HepG2 (cell line): ENCODE results near the gene FIBP. TPM values are rescaled to one million over a fixed set of nuclear protein-coding genes. Genes with fewer than 3 reads are reported as not detected.
A peak's percentile ranks its signal among the peaks of the same experiment; 100 is the strongest.

ENCODE experiments used
- ARID4A ChIP-seq: sonication (generic); formaldehyde crosslinking; IDR thresholded peaks from 2 replicates; pipeline ENCODE4 v1.5.0; 2020; ENCODE audit warnings: mild to moderate bottlenecking, missing genetic modification reagents, borderline replicate concordance
- DNMT1 ChIP-seq: sonication (generic); formaldehyde crosslinking; IDR thresholded peaks from 2 replicates; pipeline ENCODE4 v1.5.1; 2020; ENCODE audit warnings: mild to moderate bottlenecking, missing genetic modification reagents
- FOXC1 ChIP-seq: sonication (generic); formaldehyde crosslinking; IDR thresholded peaks from 2 replicates; pipeline ENCODE4 v1.8.0; 2022; ENCODE audit warnings: mild to moderate bottlenecking, missing genetic modification reagents, borderline replicate concordance
- GABPA ChIP-seq, 2 experiments: IDR thresholded peaks; 2 replicates each; pipeline ENCODE4 v1.6.1; 2011 to 2016; ENCODE audit warnings: low read depth in 2 of 2, low read length in 1 of 2, missing biosample characterization in 1 of 2, missing genetic modification characterization in 1 of 2
- HDAC1 ChIP-seq: sonication (generic); formaldehyde crosslinking; IDR thresholded peaks from 2 replicates; pipeline ENCODE4 v1.5.1; 2020; ENCODE audit warnings: mild to moderate bottlenecking, missing genetic modification reagents
- LCORL ChIP-seq, 2 experiments: fragments of 450-650 bp in 1 of 2; sonication (generic) in 1 of 2; formaldehyde crosslinking in 1 of 2; IDR thresholded peaks; 2 replicates each; pipeline versions ENCODE4 v1.5.0 to v1.6.1; 2017 to 2020; ENCODE audit warnings: antibody characterized with exemption in 1 of 2, missing genetic modification reagents in 1 of 2
- PHB2 ChIP-seq: fragments of 450-650 bp; IDR thresholded peaks from 2 replicates; pipeline ENCODE4 v1.6.1; 2018; ENCODE audit not compliant: partially characterized antibody
- RELA ChIP-seq: sonication (generic); formaldehyde crosslinking; IDR thresholded peaks from 2 replicates; pipeline ENCODE4 v1.4.0; 2020; ENCODE audit warnings: missing genetic modification reagents
- ZBTB14 ChIP-seq: sonication (generic); formaldehyde crosslinking; IDR thresholded peaks from 2 replicates; pipeline ENCODE4 v1.4.0; 2020; ENCODE audit warnings: missing genetic modification reagents
- ZFP41 ChIP-seq: sonication (generic); formaldehyde crosslinking; IDR thresholded peaks from 2 replicates; pipeline ENCODE4 v1.4.0; 2020; ENCODE audit warnings: mild to moderate bottlenecking, missing genetic modification reagents, borderline replicate concordance
- ZNF83 ChIP-seq: sonication (generic); formaldehyde crosslinking; IDR thresholded peaks from 2 replicates; pipeline ENCODE4 v1.4.0; 2020; ENCODE audit warnings: missing genetic modification reagents, mild to moderate bottlenecking, borderline replicate concordance
- polyA plus RNA-seq, 8 experiments: library from polyadenylated mRNA; depleted of rRNA in 3 of 8; stranded (reverse) in 7 of 8; unstranded in 1 of 8; fragments of >200 nt; fragmentation: Illumina TruSeq in 4 of 8; extraction: Trizol in 4 of 8; gene quantifications; 2 replicates each; pipeline versions ENCODE4 v1.2.1 to v1.2.3, GENCODE V29; 2011 to 2016; ENCODE audit warnings: low read depth in 4 of 8, missing spikeins in 1 of 8, mixed read lengths in 1 of 8; ENCODE audit not compliant: insufficient read depth in 1 of 8
- total RNA-seq, 5 experiments: library from RNA; depleted of rRNA; stranded (reverse); fragments of >200 nt; fragmentation: Illumina TruSeq; extraction: Trizol; gene quantifications; 2 replicates each; pipeline ENCODE4 v1.2.3, GENCODE V29; 2016; ENCODE audit warnings: low read depth in 1 of 5
- TF ChIP-seq, protein P1 (sequence below): sonication (generic); formaldehyde crosslinking; IDR thresholded peaks from 2 replicates; pipeline ENCODE4 v1.5.0; 2020; ENCODE audit warnings: mild to moderate bottlenecking, missing genetic modification reagents, borderline replicate concordance
- TF ChIP-seq, protein P2 (sequence below): IDR thresholded peaks from 2 replicates; pipeline ENCODE4 v1.4.0; 2020; ENCODE audit warnings: mild to moderate bottlenecking, missing genetic modification reagents

FIBP gene
- total and polyA plus RNA-seq, 2 of the 13 experiments (the other 11 are each of a cell fraction or from before 2014, with no cell fraction given), result 42.9 to 62.1 TPM

GRCh38 chr11:65890324-65891218, 2.3 kb upstream of the FIBP start, which contains the start of gene CCDC85B (continued):
- TF ChIP-seq RELA (CRISPR knock-in tag) (0 out of 2 replicates have a peak, but pooled peaks have one; percentile 52), HDAC1 (CRISPR knock-in tag) (peak; percentile 68; the same call in 1 of the 2 replicates), LCORL (IDR thresholded peaks at IDR 0.05) (no peak), LCORL (CRISPR knock-in tag; IDR thresholded peaks at IDR 0.05) (no peak), FOXC1 (CRISPR knock-in tag) (peak; percentile 75; the same call in 1 of the 2 replicates), ARID4A (CRISPR knock-in tag) (peak; percentile 76), ZFP41 (no peak), PHB2 (no peak), ZNF83 (CRISPR knock-in tag) (peak; percentile 54; the same call in 1 of the 2 replicates), ZBTB14 (CRISPR knock-in tag) (peak; percentile 90), DNMT1 (CRISPR knock-in tag) (peak; percentile 63; the same call in 1 of the 2 replicates), GABPA (IDR thresholded peaks at IDR 0.05; ENCODE audit: low read depth, low read length) (no peak), GABPA (CRISPR knock-in tag; IDR thresholded peaks at IDR 0.05; ENCODE audit: low read depth) (no peak)
- TF ChIP-seq, protein P1, sequence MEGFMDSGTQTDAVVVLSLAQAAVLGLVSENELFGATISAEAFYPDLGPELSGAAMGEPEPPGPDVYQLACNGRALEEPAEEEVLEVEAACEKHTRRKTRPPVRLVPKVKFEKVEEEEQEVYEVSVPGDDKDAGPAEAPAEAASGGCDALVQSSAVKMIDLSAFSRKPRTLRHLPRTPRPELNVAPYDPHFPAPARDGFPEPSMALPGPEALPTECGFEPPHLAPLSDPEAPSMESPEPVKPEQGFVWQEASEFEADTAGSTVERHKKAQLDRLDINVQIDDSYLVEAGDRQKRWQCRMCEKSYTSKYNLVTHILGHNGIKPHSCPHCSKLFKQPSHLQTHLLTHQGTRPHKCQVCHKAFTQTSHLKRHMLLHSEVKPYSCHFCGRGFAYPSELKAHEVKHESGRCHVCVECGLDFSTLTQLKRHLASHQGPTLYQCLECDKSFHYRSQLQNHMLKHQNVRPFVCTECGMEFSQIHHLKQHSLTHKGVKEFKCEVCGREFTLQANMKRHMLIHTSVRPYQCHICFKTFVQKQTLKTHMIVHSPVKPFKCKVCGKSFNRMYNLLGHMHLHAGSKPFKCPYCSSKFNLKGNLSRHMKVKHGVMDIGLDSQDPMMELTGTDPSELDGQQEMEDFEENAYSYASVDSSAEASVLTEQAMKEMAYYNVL, result no peak; the same call in 1 of the 2 replicates
- TF ChIP-seq, protein P2, sequence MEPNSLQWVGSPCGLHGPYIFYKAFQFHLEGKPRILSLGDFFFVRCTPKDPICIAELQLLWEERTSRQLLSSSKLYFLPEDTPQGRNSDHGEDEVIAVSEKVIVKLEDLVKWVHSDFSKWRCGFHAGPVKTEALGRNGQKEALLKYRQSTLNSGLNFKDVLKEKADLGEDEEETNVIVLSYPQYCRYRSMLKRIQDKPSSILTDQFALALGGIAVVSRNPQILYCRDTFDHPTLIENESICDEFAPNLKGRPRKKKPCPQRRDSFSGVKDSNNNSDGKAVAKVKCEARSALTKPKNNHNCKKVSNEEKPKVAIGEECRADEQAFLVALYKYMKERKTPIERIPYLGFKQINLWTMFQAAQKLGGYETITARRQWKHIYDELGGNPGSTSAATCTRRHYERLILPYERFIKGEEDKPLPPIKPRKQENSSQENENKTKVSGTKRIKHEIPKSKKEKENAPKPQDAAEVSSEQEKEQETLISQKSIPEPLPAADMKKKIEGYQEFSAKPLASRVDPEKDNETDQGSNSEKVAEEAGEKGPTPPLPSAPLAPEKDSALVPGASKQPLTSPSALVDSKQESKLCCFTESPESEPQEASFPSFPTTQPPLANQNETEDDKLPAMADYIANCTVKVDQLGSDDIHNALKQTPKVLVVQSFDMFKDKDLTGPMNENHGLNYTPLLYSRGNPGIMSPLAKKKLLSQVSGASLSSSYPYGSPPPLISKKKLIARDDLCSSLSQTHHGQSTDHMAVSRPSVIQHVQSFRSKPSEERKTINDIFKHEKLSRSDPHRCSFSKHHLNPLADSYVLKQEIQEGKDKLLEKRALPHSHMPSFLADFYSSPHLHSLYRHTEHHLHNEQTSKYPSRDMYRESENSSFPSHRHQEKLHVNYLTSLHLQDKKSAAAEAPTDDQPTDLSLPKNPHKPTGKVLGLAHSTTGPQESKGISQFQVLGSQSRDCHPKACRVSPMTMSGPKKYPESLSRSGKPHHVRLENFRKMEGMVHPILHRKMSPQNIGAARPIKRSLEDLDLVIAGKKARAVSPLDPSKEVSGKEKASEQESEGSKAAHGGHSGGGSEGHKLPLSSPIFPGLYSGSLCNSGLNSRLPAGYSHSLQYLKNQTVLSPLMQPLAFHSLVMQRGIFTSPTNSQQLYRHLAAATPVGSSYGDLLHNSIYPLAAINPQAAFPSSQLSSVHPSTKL (CRISPR knock-in tag), result 0 out of 2 replicates have a peak, but pooled peaks have one; percentile 6
